ENCODE results near the gene TRAPPC11. TPM values are rescaled to one million over a fixed set of nuclear protein-coding genes. Genes with fewer than 3 reads are reported as not detected.
"Not testable (repeated sequence)": the region's sequence is repeated elsewhere in the genome, so short reads cannot be mapped to it uniquely, and the experiment has no call there.

TRAPPC11 gene
- total RNA-seq, result 32.8 and 35.6 TPM in 2 replicates

- DNase-seq (ENCODE audit: low read depth, low spot score), result peak; percentile 97
These were observed at the start of gene TRAPPC11, which contains the start of gene RWDD4 for GRCh38 chr4:183659029-183659871. Gene TRAPPC11 (plus strand): TSS chr4:183659293. CDS start chr4:183663868, 4,575 bp downstream. Gene RWDD4 (minus strand): TSS chr4:183659185. CDS start chr4:183658952, 233 bp downstream.

GRCh38 chr4:183610033-183610432 lies 49.1 kb upstream of the TRAPPC11 start:
- no peak for DNase-seq (ENCODE audit: low read depth, low spot score)

GRCh38 chr4:183610613-183611012 lies 48.5 kb upstream of the TRAPPC11 start:
- DNase-seq (ENCODE audit: low read depth, low spot score), result no peak

- no peak for DNase-seq (ENCODE audit: low read depth, low spot score)
These were observed 47.8 kb upstream of the TRAPPC11 start for GRCh38 chr4:183611210-183611830.

GRCh38 chr4:183612329-183613250 lies 46.5 kb upstream of the TRAPPC11 start:
- no peak for DNase-seq (ENCODE audit: low read depth, low spot score)

- no peak for DNase-seq (ENCODE audit: low read depth, low spot score)
These were observed 42.0 kb upstream of the TRAPPC11 start for GRCh38 chr4:183617075-183617474.

- DNase-seq (ENCODE audit: low read depth, low spot score), result no peak
These were observed 40.4 kb upstream of the TRAPPC11 start for GRCh38 chr4:183618681-183619080.

- DNase-seq (ENCODE audit: low read depth, low spot score), result no peak
These were observed 38.7 kb upstream of the TRAPPC11 start for GRCh38 chr4:183620421-183620820.

- DNase-seq (ENCODE audit: low read depth, low spot score), result no peak
These were observed 37.2 kb upstream of the TRAPPC11 start for GRCh38 chr4:183621875-183622274.

GRCh38 chr4:183624548-183624947 lies 34.5 kb upstream of the TRAPPC11 start:
- no peak for DNase-seq (ENCODE audit: low read depth, low spot score)

- DNase-seq (ENCODE audit: low read depth, low spot score), result no peak
These were observed 32.9 kb upstream of the TRAPPC11 start for GRCh38 chr4:183626168-183626567.

GRCh38 chr4:183627286-183627685 lies 31.8 kb upstream of the TRAPPC11 start:
- DNase-seq (ENCODE audit: low read depth, low spot score), result not testable (repeated sequence)

- DNase-seq (ENCODE audit: low read depth, low spot score), result no peak
These were observed 31.0 kb upstream of the TRAPPC11 start for GRCh38 chr4:183627979-183628588.

GRCh38 chr4:183631577-183632198 lies 27.4 kb upstream of the TRAPPC11 start:
- DNase-seq (ENCODE audit: low read depth, low spot score), result no peak

GRCh38 chr4:183632689-183633088 lies 26.4 kb upstream of the TRAPPC11 start:
- DNase-seq (ENCODE audit: low read depth, low spot score), result no peak

GRCh38 chr4:183633476-183634400 lies 25.4 kb upstream of the TRAPPC11 start:
- DNase-seq (ENCODE audit: low read depth, low spot score), result no peak

- no peak for DNase-seq (ENCODE audit: low read depth, low spot score)
These were observed 23.8 kb upstream of the TRAPPC11 start for GRCh38 chr4:183635321-183635720.

- no peak for DNase-seq (ENCODE audit: low read depth, low spot score)
These were observed 23.4 kb upstream of the TRAPPC11 start for GRCh38 chr4:183635741-183636140.

- DNase-seq (ENCODE audit: low read depth, low spot score), result no peak
These were observed 22.6 kb upstream of the TRAPPC11 start for GRCh38 chr4:183636503-183636902.

GRCh38 chr4:183636923-183637322 lies 22.2 kb upstream of the TRAPPC11 start:
- DNase-seq (ENCODE audit: low read depth, low spot score), result no peak
